GM19467 (cell line): ENCODE results near the gene MED13L.

Source experiments
- ATAC-seq: cut with Tn5 transposase; IDR thresholded peaks from one replicate; pipeline ENCODE4 v1.9.1; 2021; ENCODE audit warnings: mild to moderate bottlenecking, moderate library complexity; ENCODE audit not compliant: unreplicated experiment

MED13L gene

DNA sequence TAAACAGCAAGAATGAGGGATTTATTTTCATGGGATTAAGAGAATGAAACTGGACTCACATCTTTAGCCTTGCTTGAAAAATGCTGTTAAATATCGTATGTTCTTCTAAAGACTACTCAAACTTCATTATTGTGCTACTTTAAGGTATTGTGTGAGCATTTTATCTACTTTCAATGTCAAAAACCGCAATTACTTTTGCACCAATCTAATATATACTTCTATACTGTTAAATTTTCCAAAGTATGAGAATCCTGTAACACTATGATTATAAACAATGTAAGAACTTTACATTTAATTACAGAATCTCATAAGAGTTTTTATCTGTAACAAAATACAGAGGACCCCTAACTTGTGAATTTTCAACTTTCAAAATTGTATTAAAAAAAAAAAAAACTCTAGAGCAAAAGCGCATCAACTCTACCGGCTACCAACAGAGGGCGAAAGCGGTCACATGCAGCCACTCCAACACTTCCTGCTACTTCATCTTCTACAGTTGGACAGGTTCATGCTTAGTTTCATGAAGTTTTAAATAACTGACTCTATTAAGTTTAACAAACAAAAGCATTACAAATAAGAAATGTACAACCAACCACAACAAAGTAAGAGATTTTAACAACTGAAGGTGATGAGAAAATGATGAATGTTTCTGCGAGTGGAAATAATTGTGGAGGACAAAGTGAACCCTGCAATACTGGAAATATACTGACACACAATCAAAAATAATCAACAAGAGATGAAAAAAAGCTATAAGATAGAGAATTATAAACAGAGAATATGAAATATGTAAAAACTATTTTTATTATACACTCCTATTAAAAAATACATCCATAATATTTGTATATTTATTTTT lies 210.9 kb downstream of the MED13L start:
- no peak for ATAC-seq

DNA sequence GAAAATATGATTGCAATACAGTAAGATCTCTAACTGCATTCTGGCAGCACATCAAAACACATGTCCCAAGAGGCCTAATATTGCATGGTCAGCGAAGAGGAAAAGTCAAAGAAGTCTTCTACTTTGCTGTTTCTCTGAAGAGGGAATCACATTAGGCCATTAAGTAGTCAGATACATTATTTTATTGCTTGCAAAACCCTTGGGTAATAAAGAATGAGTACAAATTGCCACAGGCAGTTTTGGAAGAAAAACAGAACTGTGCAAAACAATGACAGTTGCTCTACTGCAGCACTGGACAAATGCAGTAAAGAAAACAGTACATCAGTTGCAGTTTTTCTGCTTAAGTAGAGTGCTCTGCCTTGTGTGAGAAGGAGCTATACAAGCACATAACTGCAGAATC lies 211.9 kb downstream of the MED13L start:
- ATAC-seq = no peak

DNA sequence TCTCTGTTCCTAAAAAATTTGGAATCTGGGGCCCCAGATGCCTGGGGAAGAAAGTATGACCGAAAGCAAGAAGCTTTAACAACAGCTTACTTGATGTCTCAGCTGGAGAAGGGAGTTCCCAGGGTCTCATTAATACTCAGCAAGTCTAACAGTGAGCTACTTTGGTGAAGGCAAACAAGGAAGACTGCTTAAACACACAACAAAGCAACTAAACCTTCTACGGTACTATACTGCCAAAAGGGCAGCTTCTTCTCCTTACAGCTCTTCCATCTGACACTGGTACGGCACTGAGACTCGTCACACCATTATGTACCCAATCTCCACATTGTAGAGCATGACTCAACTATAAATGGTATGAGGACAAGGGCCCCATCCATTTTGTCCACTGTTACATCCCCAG lies 213.0 kb downstream of the MED13L start:
- no peak for ATAC-seq

DNA sequence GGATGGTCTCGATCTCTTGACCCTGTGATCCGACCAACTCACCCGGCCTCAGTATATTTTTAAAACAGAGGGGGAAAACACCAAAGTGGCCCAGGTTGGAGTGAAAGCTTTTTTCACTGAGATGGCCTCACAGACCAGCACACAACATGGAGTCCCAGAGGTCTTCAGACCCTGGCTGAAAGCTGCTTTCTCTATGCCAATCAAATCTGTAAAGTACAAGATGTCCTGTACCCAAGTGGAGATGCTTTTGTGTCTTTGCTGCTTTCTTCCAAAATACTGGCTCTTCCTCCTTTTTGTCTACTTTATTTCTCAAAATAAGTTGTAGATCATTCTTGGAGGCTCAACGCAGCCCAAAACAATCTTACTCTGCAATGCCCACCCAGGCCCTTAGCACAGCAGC lies 214.8 kb downstream of the MED13L start:
- no peak for ATAC-seq

DNA sequence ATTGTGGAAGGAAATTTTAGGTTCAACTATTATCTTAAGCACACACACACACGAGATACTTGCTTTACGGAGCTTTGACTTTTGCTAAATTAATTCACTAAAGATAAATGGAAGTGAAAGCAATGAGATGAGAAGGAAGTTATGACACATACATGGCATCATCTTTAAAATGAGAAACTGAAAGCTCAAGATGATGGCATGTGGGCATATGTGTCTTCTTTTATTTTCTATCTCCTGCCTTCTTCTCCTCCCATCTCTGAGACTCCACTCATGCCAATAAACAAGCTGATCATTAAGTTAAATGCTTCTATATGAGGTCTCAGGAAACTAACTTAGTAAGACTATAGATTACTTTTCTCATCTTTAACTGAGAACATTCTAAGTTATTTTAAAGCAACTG lies 216.7 kb downstream of the MED13L start:
- ATAC-seq = peak; percentile 87

DNA sequence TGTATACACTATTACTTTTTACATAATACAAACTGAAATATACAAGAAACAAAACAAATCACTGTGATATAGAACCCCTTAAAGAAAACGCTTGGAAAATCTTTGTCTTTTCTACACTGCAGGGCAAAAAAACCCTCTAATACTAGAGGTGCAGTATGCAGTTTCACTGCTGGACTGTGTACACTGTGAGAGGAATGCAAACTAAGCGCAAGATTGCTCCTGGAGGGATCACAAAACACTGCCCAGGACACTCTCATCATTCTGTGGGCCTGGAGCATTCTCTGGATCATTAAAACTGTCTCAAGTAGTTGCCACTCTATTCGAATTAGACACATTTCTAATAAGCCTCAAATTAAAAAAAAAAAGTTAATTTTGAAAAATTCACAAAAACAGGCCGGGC lies 217.6 kb downstream of the MED13L start:
- no peak for ATAC-seq

DNA sequence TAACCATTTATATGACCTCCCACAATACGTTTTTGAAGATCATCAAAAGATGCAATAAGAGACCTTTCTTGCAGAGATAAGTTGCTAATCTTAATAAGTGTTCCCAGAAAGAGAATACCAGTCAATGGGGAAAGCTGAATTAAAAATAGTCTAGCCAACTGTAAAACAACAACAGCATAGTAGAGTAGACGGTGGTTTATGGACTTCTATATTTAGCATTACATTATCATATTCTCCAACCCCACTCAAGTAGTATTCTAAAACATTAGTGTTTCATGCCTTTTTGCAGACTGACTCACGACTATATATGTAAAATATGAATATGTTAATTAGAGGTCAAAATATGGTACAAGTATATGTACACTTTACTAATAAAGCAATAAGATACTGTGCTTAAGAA lies 218.9 kb downstream of the MED13L start:
- ATAC-seq = no peak

DNA sequence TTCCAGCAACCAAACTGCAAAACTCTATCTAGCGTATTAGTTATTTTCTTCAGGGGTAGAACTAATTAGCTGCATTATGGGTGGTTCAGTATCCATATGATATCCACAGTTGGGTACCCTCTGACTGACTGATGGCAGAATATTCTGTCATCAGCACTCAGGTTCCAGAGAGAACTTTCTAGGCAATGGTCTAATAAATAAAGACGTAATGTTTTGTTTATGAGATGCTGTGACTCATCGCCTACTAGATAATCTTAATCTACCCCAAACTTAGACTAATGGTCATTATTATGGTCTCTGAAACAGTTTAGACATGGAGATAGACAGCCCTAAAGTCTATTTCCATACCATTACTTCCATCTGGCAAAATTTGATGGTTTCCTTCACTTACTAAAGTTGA lies 220.1 kb downstream of the MED13L start:
- ATAC-seq = no peak

DNA sequence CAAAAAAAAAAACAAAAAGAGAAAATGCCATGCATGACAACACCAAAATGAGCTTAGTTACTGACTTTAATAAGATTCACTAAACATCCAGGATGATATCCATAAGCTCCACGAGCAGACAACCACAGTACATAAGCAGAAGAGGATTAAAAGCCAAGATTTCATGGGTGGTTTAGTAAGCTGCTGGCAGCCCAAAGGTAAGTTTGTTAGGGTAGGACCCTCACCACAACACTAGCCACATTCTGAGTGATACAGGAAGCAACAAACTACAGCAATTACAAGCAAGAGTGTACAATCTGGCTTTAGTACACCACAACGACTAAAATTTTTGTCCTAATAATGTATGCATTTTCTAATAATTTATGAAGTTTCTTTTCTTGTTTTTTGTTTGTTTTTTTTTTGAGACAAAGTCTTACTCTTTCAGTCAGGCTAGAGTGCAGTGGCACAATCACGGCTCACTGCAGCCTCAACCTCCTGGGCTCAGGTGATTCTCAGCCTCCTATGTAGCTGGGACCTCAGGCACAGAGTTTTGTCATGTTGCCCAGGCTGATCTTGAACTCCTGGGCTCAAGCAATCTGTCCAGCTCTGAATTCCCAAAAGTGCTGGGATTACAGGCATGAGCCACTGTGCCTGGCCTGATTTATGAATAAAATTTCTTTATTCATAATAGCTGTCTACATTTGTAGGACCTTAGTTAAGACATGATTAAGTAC lies 221.4 kb downstream of the MED13L start:
- no peak for ATAC-seq

DNA sequence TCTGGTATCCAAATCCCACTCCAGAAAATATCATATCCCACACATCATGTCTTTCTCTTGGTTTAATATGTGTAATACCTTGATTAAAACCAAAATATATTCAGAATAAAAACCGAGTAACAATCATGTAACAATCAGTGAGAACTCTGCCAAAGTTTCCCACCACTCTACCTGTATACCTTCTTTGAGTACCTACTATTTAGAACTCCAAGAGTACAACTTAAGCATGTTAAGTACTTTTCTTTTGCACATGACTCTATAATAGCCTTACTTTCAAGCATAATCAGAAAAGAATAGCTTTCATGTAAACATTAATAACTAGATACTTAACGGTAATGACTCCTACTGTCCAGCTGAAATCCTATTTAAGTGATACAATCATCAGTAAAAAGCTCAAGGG lies 223.2 kb downstream of the MED13L start:
- ATAC-seq = no peak

DNA sequence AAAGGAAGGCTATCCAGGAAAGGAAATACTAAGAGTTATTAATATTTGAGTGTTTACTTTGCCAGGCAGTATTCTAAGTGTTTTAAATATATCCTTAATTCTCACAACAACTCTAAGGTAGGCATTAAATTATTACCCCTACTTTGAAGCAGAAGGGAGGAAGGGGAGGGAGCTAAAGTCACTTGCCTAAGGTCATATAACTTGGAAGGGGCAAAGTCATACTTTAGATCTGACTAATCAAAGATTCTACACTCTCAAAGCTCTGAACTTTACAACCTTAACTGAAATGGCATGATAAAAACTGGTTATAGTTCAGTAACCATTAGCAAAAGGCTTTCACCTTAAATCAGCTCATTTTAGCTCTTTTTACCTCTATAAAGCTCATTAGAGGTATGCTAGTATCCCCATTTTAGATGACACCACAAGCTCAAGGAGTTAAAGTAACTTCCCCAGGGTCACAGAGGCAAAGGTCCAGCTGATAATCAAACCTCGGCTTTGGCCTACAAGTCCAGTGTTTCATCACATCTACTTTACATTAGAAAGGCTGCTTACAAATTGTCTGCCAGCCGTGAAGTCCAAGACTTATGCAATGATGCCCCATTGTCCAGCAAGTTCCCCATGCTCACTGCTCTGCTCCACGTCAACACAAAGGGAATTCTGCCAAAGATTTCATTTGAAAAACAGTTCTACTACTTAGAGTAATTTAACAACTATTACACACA lies 223.9 kb downstream of the MED13L start:
- no peak for ATAC-seq

DNA sequence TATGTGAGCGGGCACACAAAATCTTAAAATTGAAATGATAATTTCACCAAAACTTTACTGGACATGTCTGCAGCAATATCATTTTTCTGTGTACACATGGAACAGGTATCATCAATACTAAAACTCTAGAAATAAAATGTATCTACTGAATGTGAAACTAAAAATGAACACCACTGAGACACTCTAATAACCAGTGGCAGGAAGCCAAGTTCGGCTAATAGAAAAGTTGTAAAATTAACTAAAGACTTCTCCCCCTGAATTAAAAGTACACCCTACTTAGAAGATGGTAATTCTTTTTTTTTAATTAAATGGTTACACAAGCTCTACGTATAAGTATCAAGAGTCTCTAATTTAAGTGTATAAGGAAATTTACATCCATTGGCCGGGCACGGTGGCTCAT lies 227.2 kb downstream of the MED13L start:
- no peak for ATAC-seq

DNA sequence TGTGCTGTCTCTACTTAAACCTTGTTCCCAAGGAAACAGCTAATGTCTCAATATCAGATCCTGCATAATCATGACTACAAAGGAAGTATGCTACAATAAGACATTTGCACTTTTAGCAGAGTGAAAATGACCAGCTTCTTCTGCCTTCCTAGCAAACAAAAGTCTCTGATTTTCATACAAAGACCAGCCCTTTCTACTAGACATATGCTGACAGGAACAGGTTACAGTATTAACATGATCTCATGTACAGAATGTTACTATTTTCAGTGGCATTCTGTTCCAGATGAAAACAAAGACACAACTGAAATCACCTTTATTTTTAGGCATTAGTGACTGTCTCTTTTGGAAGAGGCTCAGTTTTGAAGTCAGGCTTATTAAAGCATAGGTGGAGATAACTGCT lies 228.6 kb downstream of the MED13L start:
- ATAC-seq = no peak

DNA sequence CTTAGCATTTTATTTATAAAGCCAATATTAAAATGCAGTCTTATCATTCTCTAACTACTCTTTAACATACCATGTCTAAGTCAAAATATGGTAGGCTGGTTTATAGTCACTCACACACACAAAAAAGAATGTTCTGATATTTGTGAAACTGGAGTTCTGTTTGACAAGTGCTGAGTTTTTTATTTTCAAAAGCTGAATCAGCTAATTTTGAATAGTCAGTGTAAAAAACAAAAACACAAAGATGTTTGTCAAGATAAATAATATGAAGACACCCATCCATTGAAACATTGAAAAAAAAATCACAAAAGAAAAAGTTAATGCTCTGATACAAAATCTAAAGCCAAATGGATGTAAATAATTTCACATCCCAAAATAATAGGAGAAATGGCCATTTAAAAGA lies 231.5 kb downstream of the MED13L start:
- ATAC-seq = no peak

DNA sequence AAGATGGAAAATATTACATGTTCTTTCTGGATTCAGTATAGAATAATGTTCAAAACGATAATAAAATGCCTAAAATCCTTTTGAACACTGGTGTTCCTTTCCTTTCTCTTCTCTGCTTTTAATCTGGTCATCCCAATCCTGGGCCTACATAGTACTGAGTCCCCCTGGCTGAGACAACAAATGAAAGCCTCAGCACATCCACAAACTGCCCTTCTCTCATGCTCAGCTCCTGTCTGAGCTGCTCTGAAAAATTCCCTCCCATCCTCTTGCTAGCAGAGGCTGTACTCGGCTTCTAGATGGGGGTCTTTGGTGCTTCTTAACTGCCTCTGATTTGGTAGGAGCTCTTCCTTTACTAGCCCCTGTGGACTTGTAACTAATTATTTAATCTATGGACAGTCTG lies 232.3 kb downstream of the MED13L start:
- ATAC-seq = no peak

DNA sequence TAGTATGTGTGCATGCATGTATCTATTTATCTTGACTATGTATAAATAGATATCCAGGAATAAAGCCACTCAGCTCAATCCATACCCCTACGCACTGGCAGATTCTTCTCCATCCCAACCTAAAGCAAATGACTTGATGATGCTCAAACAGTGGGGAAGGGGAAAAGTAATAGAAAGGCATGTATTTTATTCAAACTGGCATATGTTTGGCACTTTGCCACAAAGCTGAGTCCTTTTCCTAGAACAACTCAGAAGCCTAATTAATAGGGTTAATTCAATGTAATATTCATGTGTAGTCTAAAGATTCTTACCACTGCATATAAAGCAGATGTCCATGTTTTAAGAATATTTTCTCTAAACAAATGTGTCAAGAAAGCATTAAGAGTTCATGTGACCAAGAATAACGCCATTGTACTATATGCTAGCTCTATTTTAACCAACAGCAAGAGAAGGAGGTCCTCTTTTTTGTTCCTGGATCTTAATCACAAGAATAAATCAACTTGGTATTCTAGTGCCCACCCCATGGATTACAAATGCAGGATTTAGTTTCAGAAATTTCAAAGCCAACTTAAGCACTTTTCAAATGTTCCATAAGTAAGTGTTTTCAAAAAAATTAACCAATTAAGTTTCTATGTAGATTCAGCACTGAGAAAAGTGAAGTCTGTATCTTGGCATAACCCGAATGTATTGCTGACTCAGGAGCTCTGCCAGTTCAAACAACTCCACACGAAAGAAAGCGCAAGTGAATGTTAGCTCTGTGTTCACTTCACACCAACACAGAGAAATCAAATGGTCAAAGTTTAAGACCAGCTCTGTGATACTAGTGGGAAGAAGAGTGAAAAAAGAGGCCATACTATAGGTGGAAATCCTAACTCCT lies 233.6 kb downstream of the MED13L start:
- no peak for ATAC-seq

DNA sequence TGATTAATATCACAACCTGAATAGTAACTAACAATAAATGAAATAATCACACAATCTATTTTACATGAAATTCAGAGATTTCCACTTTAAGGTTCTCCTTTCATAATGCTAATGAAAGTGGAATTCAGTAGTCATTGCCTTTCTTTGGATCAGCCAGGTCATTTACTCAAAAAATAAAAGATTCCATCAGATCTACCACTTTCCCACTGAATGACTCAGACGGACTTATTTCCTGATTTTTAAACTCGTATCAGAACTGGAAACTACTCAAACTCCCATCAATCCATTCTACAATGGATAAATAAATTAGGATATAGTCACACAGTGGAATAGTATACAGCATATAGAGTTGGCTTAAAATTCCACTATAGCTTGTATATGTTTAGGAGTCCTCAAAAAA lies 237.1 kb downstream of the MED13L start:
- no peak for ATAC-seq

DNA sequence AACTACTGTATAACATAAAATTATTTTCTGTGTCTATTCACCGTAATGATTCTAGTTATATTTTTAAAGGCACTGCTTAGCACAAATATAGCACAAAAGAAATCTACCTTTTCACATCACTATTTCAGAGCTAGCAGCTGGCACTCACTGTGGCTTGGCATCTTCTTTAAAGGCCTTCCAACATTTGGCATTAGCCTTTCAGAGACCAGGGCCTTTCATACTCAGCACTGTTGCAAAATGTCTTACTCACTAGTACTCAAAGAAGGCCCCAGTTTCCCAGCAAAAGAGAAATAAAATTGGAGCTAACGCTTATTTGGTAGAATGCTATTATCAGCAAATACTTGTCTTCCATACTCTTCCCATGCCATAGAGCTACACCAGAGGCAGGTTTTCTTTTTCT lies 238.4 kb downstream of the MED13L start:
- no peak for ATAC-seq

DNA sequence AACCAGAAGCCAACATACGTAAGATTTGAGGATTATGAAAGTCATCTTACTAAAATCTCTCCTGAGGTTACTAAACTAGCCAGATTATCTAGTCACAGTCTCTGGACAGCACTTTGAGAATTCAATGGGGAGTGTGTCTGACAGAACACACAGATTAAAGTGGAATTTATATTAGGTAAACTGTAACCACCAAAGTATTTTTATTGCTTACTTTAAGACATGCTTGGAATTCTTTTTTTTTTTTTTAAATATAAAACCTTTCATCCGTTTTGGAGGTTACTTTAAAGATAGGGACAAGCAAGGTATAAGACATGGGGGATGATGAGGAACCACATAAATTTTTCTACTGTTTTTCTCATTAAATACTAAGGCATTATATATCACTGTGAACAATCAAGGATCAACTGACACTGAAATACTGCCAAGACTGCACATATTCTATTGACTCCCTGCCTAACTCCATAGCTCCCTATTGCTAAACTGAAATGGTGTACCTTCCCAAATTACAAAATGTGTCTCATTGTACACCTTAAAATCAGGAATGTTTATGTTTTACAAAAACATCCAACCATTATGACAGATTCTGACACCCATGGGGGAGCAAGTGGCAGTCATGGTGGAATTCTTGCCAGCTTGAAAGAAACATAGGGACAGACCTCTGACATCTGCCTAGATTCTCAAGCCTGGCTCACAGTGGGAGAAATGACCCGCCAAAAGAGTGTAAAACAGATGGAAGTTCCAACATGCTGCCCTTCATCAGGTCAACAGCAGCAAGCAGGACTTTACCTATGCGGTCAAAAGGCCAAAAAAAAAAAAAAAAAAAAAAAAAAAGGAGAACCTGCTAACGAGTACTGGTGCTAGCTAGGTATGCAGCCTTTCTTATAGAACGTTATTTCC lies 239.3 kb downstream of the MED13L start:
- no peak for ATAC-seq

DNA sequence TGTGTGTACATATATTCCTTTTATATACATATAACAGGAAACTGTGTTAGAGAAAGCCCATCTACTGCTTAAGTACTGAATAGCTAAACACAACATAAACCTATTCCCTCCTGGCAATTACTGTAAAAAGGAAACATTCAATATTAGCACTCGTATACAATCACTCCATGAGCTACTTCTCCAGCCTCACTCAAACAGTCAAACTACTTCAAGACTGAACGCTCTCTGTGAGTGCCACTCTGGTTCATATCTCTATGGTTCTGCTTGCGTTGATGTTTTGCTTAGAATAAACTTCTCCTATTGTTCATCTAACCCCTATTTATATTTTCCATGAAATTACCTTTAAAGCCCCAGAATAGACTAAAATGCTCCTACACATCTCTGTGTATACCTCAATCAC lies 243.7 kb downstream of the MED13L start:
- no peak for ATAC-seq
